ENCODE measurements around the gene THAP11. TPM values are rescaled to one million over a fixed set of nuclear protein-coding genes. Genes with fewer than 3 reads are reported as not detected.

THAP11 gene
- total RNA-seq, 1 experiment from 2014 or later, result 38.3 TPM

GRCh38 chr16:67844497-67844896, 2.4 kb downstream of the THAP11 start:
- Mint-ChIP-seq H3K36me3 (ENCODE audit: insufficient read depth, unreplicated experiment) (peaks cover 58% of the 10 kb centered on the region), H3K27ac (ENCODE audit: unreplicated experiment) (no peak overlapping the region), H3K4me1 (ENCODE audit: low read depth, unreplicated experiment) (peaks cover 25% of the 10 kb centered on the region), H3K9me3 (ENCODE audit: low read depth, unreplicated experiment) (no peaks in the 10 kb centered on the region), H3K4me3 (ENCODE audit: low read depth, unreplicated experiment) (no peak overlapping the region), H3K27me3 (ENCODE audit: unreplicated experiment) (no peaks in the 10 kb centered on the region)
- TF ChIP-seq, protein P1, sequence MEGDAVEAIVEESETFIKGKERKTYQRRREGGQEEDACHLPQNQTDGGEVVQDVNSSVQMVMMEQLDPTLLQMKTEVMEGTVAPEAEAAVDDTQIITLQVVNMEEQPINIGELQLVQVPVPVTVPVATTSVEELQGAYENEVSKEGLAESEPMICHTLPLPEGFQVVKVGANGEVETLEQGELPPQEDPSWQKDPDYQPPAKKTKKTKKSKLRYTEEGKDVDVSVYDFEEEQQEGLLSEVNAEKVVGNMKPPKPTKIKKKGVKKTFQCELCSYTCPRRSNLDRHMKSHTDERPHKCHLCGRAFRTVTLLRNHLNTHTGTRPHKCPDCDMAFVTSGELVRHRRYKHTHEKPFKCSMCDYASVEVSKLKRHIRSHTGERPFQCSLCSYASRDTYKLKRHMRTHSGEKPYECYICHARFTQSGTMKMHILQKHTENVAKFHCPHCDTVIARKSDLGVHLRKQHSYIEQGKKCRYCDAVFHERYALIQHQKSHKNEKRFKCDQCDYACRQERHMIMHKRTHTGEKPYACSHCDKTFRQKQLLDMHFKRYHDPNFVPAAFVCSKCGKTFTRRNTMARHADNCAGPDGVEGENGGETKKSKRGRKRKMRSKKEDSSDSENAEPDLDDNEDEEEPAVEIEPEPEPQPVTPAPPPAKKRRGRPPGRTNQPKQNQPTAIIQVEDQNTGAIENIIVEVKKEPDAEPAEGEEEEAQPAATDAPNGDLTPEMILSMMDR (IDR thresholded peaks at IDR 0.05; ENCODE audit: unreplicated experiment), result no peak
- no peak for DNase-seq
- CTCF ChIA-PET, result interaction anchor here (1.1 to 1.6 kb wide), 2 partner anchors 10 to 14 kb away, joined by 3 to 6 read pairs; no protein-coding TSS in a partner anchor
- intact Hi-C loops (cut with micrococcal nuclease; ENCODE audit: unreplicated experiment), result no loop called here
- no TSS peak for BruUV-seq (replicated peaks)

DNA sequence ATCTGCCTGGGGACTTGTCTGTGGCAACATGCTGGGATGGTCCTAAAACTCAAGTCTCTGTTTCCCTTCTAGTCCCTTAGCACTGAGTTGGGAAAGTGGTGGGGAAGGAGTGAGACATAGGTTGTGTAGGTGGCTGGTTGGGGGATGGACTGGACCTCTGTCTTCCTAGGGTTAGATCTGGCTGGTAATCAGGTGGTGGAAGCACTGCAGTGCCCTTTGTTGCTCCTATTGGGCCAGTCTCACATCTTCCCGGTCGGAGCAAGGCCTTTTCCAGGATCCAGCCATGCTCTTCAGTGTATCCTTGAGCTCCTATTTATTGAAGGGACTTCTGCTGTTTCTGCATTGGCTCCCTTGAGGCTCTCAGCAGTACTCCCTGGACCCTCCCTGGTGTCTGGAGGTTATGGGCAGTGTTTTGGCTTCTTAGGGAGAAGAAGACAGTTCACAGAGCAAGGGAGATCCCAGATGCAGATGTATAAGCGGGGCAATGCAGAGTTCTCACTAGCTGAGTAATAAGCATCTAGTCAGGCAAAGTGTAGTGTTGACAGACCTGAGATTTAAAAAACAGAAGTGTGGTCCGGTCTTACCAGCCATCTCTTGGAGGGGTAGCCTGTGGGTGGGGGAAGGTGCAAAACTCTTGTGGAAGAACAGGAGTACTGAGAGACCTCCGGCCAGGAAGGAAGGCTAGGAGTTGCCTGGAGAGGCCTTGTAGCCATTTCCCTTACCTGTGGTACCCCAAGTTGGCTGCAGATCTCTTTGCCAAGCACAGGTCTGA, 3.4 kb downstream of the THAP11 start:
- Mint-ChIP-seq H3K36me3 (ENCODE audit: insufficient read depth, unreplicated experiment) (peaks cover 68% of the 10 kb centered on the region), H3K4me1 (ENCODE audit: low read depth, unreplicated experiment) (peaks cover 25% of the 10 kb centered on the region), H3K9me3 (ENCODE audit: low read depth, unreplicated experiment) (no peaks in the 10 kb centered on the region), H3K4me3 (ENCODE audit: low read depth, unreplicated experiment) (peak overlapping the region; percentile 87), H3K27ac (ENCODE audit: unreplicated experiment) (peak overlapping the region; percentile 90), H3K27me3 (ENCODE audit: unreplicated experiment) (no peaks in the 10 kb centered on the region)
- TF ChIP-seq, protein P1 (IDR thresholded peaks at IDR 0.05; ENCODE audit: unreplicated experiment), result no peak
- DNase-seq, result no peak
- CTCF ChIA-PET, result interaction anchor here (0.6 to 1.6 kb wide), 3 partner anchors 11 to 93 kb away, joined by 3 to 6 read pairs (median 4); no protein-coding TSS in a partner anchor
- intact Hi-C loops (cut with micrococcal nuclease; ENCODE audit: unreplicated experiment), result no loop called here
- no TSS peak for BruUV-seq (replicated peaks)

DNA sequence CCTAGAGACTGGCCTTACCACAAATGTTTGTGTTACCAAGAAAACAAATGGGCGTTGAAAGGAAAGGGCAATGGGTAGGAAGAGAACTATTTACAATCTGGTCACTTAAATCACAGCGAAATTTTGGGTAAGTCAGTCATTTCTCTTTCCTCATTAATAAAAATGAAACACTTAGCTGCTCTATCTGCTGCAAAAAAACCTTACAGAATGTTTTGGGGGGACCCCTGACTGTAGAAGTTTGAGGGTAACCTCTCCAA, 3.9 kb downstream of the THAP11 start:
- intact Hi-C loops (cut with micrococcal nuclease; ENCODE audit: unreplicated experiment), result no loop called here
- no peak for DNase-seq
- CTCF ChIA-PET, result interaction anchor here (0.6 to 1.6 kb wide), 4 partner anchors 12 to 92 kb away, joined by 4 to 6 read pairs (median 5); no protein-coding TSS in a partner anchor
- BruUV-seq (replicated peaks), result TSS peak; percentile 65
- H3K4me1 Mint-ChIP-seq (ENCODE audit: low read depth, unreplicated experiment), result peaks cover 25% of the 10 kb centered on the region
- H3K36me3 Mint-ChIP-seq (ENCODE audit: insufficient read depth, unreplicated experiment), result peaks cover 71% of the 10 kb centered on the region
- no peaks in the 10 kb centered on the region for H3K9me3 Mint-ChIP-seq (ENCODE audit: low read depth, unreplicated experiment)
- TF ChIP-seq, protein P1 (IDR thresholded peaks at IDR 0.05; ENCODE audit: unreplicated experiment), result no peak
- H3K27ac Mint-ChIP-seq (ENCODE audit: unreplicated experiment), result peak overlapping the region; percentile 90
- peak overlapping the region; percentile 87 for H3K4me3 Mint-ChIP-seq (ENCODE audit: low read depth, unreplicated experiment)
- no peaks in the 10 kb centered on the region for H3K27me3 Mint-ChIP-seq (ENCODE audit: unreplicated experiment)

DNA sequence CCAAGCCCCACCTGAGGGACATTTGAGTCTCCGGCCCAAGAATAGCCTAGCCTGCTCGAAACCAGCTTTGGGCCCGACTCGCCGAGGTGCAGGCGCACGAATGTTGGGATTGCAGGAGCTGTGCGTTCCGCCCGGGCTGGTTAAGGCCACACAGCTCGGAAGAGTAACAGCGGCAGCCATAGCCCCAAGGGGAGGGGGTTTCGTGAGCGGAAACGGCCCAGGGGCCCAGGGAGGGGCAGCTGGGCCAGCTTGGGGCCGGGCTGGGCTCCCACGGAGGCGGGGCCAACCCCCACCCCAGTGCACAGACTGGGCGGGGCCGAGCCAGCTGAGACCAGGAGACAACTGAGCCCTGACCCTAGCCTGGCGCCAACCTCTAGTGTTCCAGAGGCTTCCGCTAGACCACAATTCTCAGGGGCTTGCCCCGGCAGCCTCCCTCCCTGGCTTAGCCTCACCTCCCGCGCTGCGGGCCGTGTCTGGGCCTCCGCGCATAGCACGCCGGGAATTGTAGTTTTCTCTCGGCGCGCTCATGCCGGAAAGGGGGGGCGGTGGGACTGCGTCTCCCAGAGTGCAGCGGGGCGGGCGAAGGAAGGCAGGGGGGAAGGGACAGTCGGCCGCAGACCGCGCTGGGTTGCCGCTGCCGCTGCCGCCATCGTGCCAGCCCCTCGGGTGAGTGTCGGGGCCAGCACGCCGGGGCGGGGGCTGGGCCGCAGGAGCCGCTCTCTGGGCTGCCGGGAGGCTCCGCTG, 4.4 kb downstream of the THAP11 start, which contains the start of gene NUTF2:
Gene NUTF2, plus strand, starts transcription at position 614 of the 744 bp plus-strand sequence. CDS start 18,198 bp downstream, outside the sequence.
- no TSS peak for BruUV-seq (replicated peaks)
- intact Hi-C loops (cut with micrococcal nuclease; ENCODE audit: unreplicated experiment), result no loop called here
- no peaks in the 10 kb centered on the region for H3K9me3 Mint-ChIP-seq (ENCODE audit: low read depth, unreplicated experiment)
- TF ChIP-seq, protein P1 (IDR thresholded peaks at IDR 0.05; ENCODE audit: unreplicated experiment), result no peak
- CTCF ChIA-PET, result interaction anchor here (0.6 to 1.3 kb wide), 3 partner anchors 13 to 92 kb away, joined by 4 to 6 read pairs (median 4); no protein-coding TSS in a partner anchor
- H3K4me1 Mint-ChIP-seq (ENCODE audit: low read depth, unreplicated experiment), result peaks cover 25% of the 10 kb centered on the region
- peak within 1 kb of the TSS; percentile 87 for H3K4me3 Mint-ChIP-seq (ENCODE audit: low read depth, unreplicated experiment)
- peak within 1 kb of the TSS; percentile 90 for H3K27ac Mint-ChIP-seq (ENCODE audit: unreplicated experiment)
- H3K27me3 Mint-ChIP-seq (ENCODE audit: unreplicated experiment), result no peaks in the 10 kb centered on the region
- H3K36me3 Mint-ChIP-seq (ENCODE audit: insufficient read depth, unreplicated experiment), result peaks cover 69% of the 10 kb centered on the region
- peak; percentile 98 for DNase-seq

Measured in Calu3 (cell line).